DMS114 treated with DMSO at 0.1 percent for 48 hours (cell line): Measurements from ENCODE around the gene MAGEF1.

Experiments used
- DNase-seq: peaks from one replicate; lab custom pipeline; 2025; ENCODE audit not compliant: unreplicated experiment; lab: John Stamatoyannopoulos, UW

MAGEF1 gene

GRCh38 chr3:184725176-184725719, 13.4 kb upstream of the MAGEF1 start:
- DNase-seq, result no peak

DNA sequence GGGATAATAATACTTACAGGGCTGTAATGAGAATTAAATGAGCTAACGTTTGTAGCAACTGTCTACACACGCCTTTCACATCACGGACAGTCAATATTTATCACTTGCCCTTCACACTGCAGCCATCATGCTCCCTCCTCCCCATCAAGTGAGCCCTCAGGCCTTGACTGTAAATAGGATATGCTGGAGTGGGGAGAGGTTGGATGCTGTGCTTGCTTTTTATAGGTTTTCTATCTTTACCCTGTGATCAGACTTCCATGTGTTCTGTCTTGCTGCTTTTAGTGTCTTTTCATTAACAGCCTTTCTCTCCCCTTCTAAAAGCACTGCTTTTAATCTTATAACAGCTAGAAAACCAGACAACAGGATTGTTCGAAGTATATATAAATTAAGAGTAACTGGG, 12.8 kb upstream of the MAGEF1 start:
- DNase-seq, result no peak

GRCh38 chr3:184719709-184720108, 7.8 kb upstream of the MAGEF1 start:
- DNase-seq, result no peak

GRCh38 chr3:184718431-184718830, 6.6 kb upstream of the MAGEF1 start:
- DNase-seq, result no peak

DNA sequence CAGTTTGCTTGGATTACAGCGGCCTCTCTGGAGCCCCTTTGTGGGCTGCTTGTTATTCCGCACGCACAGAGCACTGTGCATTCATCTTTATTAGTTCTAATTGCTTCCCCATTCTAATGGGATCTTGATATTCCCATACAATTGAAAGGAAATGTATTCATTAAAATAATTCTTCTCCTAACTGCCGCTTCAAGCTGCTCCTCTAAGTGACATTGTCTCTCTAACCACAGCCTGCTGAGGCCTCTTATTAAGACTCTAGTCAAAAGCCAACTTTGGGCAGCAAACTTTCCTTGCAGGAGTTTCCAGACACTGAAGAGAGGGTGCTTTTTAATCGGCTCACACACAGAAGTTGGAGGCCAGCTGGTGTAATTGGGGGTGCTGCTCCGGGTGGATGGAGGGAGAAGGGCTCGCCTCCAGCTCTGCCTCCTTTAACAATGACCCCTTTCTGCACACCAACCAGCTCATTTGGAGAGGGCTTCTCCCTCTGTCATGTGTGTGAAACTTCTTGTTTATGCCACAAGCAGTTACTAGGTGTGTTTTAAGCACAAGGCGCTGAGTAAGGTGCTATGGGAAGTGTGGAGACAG, 5.6 kb upstream of the MAGEF1 start:
- no peak for DNase-seq

DNA sequence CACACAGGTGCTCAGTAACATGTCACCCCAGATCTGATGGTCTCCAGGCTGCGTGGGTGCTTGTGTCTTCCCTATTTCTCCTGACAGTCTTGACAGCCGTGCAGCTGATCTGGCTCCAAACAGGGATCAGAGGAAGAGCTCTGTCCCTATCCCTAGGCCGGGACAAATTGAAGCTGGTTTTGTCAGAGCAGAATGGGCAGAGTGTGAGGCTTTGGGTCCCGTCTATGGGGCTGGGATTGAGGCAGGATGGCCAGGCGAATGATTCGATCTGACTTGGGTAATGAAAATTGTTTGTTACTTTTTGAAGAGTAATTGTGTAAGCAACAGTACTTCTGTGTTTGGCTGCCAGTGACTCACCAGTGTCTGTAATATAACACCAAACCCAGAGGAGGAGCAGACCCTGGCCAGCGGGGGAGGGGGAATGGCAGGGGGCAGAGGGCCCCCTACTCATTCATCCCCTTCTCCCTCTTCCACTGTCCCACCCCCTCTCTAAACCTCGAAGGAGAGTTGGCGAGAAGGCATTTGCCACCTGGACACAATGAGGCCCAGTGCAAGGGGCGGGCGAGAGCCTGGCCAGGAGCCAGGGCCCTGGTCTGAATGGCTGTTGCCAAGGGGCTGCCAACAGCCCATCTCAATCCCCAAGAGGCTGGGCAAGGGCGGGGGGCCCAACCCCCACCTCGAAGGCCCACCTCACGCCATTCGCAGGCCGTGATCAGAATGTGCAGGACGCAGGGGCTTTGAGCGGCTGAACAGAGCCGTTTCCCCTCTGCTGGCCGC, 4.9 kb upstream of the MAGEF1 start:
- no peak for DNase-seq

GRCh38 chr3:184715943-184716621, 4.2 kb upstream of the MAGEF1 start:
- DNase-seq, result no peak

DNA sequence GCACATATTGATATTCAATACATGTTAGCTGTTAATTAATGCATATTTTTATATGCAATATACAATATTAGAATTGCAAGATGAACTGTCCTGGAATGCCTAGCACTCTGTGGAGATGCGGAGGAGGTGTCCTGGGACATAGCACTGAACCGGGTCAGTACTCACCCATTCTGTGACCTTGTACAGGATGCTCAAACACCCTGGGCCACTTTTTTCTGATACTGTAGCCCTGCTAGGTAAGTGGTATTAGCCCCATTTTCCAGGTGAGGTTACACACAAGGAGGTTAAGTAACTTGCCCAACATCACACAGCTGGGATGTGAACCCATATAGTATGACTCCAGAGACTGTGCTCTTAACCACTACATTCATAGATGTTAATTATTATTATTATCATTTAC, 1.7 kb upstream of the MAGEF1 start:
- no peak for DNase-seq

GRCh38 chr3:184713040-184713355, 1.1 kb upstream of the MAGEF1 start:
- no peak for DNase-seq

DNA sequence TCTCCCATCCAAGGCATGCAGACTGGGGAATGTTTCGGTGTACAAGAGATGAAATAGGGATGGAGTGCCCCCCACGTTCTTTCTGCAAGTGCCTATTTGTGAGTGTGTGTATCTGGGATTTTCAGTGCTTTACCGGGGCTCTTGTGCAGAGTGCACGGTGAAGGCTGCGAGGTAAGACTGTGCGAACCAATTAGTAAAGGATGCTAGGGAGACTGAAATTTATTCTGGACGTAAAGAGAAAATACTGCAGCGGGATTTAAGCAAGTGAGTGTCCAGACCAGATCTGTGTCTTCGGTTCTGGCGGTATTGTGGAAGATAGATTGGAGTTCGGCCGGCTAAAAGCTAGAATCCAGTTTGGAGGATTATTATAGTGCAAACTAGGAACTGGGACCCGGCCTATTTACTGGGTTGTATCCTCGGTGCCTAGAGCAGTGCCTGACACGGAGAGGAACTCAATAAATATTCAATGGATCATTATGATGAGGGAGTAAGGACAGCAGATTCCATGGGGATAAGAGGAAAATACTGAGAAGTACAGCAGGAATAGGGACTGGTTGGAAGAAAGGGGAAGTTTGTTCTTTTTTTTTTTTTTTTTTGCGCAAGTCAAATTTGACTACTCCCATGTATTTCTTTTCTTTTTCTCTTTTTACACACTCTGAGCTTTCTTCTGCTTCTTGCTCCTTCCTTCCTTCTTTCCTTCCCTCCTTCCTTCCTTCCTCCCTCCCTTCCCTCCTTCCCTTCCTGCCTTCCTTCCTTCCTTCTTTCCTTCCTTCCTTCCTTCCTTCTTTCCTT, 580 bp upstream of the MAGEF1 start:
- DNase-seq, result no peak

DNA sequence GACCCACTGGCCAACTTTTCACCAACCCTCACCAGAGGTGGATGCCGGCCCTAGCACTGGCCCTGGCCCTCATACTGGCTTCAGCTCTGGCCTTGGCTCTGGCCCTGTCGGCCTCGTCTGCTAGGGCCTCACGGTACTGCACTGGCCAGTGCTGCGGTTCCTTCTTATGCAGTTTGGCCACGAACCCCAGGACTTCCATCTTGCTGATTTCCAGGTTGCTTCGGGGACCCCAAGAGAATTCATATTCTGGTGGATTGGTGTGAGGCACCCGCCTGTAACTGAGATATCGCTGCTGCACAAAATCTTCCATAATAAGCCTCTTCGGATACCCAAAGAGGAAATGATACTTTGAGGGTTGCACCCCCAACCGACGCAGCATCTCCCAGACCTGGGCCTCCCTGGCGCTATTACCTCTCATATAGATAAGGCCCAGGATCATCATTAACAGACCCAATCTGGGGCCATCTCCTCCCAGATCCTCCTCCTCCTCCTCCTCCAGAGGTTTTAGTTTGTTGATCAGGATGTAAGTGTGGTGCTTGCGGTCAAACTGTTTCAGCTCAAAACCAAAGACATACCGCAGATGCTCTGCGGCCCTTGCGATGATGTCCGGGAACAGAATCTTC, 883 bp downstream of the MAGEF1 start:
- no peak for DNase-seq

- no peak for DNase-seq
Measured at GRCh38 chr3:184703657-184704056, 8.2 kb downstream of the MAGEF1 start.

DNA sequence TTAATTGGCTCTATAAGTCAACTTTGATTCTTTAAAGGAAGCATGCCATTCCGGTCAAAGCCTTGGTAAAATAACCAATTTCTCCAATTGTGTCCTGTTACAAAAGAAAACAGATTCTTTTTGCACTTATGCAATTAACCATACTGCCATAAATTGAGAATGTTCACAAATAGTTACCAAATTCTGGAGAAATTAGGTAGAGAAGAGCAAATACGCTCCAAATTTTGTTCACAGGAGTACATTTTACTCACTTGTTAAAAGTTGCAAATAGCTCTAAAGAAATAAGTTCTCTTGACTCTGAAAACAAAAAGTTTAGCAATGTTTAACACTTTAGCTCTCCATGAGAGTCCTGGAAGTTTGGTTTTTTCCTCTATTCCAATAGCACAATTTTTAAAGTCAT, 11.1 kb downstream of the MAGEF1 start:
- DNase-seq, result no peak

- DNase-seq, result no peak
Measured at GRCh38 chr3:184697845-184698244, 14.0 kb downstream of the MAGEF1 start.

GRCh38 chr3:184696697-184697096, 15.2 kb downstream of the MAGEF1 start:
- no peak for DNase-seq

DNA sequence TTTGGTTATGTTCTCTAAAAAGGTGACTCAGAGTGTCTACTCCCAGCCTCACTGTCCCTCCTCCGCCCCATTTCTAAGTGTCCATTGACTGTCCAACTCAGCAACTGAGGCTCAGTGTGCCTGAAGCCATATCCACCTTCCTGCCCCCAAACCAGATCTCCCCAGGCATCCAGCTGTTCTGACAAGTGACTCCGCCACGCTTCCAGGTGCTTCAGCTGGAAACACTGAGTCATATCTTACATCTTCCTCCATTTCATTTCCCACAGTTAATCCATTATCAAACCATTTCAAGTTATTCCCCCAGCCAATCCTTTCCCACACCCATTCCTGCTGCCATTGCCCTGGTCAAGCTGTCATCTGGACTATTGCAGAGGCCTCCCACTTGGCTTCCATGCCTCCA, 17.1 kb downstream of the MAGEF1 start:
- DNase-seq, result no peak

- DNase-seq, result no peak
Measured at GRCh38 chr3:184694133-184694665, 17.7 kb downstream of the MAGEF1 start.

DNA sequence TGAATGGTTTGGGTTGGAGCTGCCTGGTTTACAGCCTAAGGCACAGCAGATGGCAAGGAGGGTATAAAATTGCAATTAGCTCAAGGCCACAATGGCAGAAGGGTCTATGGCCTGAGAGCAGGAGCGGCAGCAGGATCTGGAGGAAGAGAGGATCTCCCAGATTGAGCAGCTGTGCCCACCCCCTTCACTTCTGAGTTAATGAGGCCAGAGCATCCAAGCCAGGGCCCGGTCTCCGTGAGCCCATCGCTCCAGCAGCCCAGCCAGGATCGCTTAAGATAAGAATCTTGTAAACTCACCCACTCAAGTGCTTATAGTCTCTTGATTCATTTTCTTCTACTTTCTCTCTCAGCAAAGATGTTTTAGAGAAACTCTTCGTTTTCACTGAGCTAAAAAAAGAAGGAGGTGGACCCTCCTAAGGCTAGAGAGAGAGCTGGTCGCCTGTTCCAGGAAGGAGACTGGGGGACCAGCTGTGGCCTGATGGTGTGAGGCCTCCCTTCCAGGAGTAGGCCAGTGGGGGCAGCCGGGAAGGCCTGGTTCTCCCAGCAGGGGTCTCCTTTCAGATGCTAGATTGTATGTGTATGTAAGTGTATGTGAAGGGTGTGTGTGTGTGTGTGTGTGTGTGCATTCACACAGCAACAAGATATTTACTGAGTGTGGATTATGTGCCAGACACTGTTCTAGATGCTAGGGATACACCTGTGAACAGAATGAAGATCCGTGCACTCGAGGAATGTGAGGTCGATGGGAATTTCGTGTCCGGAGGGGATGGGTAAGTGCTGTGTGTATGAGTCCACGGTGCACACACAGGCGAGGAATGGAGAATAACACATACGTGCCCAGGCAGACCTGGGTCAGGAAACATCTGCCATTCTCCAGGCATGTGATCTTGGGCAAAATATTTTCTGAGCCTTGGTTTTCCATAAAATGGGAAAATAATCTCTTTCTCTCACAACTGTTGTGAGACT, 18.6 kb downstream of the MAGEF1 start:
- no peak for DNase-seq

- DNase-seq, result no peak
Measured at GRCh38 chr3:184691397-184692231, 20.2 kb downstream of the MAGEF1 start.
